GM18870 (cell line): ENCODE results near the gene RNF5.
"Not testable (repeated sequence)": the region's sequence is repeated elsewhere in the genome, so short reads cannot be mapped to it uniquely, and the experiment has no call there.

Experiments used
- ATAC-seq: cut with Tn5 transposase; IDR thresholded peaks from one replicate; pipeline ENCODE4 v1.9.1; 2021; ENCODE audit warnings: moderate library complexity; ENCODE audit not compliant: unreplicated experiment

Gene RNF5

DNA sequence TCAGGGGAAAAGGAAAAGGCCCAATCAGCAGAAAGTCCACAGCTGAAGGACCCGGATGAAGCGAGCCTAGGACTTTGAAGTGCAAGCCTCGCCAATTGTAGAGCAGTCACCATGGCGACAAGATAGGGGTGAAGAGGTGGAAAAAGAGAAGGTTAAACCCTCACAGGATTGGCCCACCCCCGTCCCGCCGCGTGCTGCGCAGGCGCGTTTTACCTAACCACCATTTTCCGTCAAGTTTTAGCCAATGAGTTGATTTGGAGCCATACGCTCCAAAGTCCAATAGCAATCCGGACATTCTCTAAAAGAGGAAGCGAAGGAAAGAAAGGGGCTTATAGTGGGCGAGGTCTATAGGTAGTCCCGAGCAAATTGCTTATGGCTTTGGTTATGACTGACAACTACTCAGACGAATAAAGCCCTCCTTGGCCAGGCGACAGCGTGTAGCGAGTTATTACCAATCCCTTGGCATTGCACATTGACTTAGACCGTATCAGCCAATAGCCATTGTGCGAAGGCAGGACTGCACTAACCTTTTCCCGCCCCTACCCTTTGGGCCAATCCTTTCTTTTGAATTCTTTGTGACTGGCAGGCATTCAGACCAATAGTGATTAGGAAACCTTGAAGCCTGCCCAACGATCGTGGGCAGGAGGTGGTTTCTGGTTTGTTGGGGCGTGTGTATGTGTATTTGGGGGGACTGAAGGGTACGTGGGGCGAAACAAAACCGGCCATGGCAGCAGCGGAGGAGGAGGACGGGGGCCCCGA lies at the start of gene RNF5:
Gene RNF5, plus strand, starts transcription at position 618 of the 759 bp plus-strand sequence. Its CDS starts 107 bp downstream, at position 725.
- peak; percentile 85 for ATAC-seq

DNA sequence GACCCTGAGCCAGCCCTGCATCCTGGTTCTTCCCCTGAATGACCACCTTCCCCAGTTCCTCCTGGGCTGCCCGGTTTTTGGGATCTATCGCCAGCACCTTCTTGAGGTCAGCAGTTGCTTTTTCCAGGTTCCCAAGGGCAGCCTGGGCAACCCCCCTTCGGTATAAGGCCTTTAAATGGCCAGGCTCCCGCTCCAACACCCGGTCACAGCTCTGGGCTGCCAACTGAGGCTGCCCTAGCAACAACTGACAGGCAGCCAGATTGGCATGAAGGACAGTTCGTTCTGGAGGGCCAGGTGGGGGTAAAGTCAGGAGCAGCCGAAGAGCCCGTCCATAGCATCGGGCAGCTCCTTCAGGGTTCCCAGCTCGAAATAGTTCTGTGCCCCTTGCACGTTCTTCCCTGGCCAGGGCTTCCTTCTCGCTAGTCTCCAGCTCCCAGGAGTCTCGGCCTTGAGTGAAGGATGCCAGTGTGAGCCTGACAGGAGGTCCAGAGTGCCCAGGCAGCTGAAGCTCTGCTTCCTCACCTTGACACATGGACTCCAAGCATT lies 49.4 kb upstream of the RNF5 start:
- ATAC-seq = no peak

GRCh38 chr6:32129297-32130088 lies 48.7 kb upstream of the RNF5 start:
- no peak for ATAC-seq

DNA sequence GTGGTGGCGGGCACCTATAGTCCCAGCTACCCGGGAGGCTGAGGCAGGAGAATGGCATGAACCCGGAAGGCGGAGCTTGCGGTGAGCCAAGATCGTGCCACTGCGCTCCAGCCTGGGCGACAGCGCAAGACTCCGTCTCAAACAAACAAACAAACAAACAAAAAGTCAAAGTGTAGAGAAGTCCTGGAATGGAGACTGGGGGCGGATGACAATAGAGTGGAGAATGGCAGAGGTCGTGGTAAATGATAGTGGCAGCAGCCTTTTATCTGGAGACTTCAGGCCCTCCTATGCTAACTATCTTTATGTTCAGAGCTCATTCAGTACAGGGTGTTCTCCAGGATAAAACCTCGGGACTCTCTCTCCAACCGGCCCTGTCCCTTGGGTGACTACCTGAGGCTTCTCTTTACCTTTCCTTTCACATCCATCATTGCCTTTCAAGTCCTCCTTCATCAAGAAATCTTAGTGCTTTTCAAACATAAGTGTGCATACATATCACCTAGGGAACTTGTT lies 46.7 kb upstream of the RNF5 start:
- ATAC-seq = no peak

DNA sequence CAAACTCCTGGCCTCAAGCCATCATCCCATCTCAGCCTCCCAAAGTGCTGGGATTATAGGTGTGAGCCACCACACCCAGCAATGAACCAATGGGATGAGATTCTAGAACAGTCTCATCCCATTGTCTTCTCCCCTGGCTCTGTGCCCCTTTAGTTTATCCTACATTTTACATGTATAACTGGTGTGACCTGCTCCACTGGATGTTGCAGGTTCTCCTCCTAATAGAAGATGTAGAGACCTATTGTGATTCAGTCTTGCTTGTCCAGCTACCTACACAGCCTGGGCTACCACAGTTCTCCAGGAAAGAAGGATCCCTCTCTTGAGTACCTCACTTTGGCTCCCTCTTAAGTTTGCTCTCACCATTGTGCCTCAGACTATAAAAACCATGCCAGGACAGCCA lies 46.1 kb upstream of the RNF5 start:
- ATAC-seq = no peak

GRCh38 chr6:32133786-32134185 lies 44.4 kb upstream of the RNF5 start:
- no peak for ATAC-seq

GRCh38 chr6:32137454-32137853 lies 40.8 kb upstream of the RNF5 start:
- ATAC-seq = no peak

- no peak for ATAC-seq
Observed at GRCh38 chr6:32139590-32139989, 38.6 kb upstream of the RNF5 start.

DNA sequence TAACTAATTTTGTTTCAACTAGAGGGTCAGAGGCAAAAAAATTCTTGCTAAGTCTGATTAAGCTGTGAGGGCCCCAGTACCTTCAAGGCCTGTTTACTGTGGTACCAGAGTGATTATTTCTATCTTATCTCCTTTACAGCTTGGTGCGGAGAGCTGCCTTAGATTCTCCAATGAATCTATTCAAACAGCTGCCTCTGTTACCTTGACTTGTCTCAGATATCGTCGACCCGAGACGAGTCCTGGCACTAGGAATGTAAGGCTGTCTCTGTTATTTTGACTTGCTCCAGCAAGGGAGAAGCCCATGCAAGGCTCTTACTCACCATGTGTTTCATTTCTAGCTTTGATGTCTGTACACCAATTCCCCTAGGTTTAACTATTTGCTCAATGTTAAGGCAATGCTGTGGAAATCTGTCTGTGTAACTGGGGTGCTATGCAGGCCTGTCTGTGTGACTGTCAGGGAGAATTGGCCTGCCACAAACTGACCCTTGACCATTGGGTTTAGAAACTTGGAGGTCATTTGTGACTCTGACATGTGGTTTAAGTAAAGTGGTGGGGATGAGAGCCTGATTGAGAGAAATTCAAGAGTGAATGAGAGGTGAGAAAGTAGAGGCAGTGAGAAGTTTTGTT lies 37.7 kb upstream of the RNF5 start:
- ATAC-seq = no peak

DNA sequence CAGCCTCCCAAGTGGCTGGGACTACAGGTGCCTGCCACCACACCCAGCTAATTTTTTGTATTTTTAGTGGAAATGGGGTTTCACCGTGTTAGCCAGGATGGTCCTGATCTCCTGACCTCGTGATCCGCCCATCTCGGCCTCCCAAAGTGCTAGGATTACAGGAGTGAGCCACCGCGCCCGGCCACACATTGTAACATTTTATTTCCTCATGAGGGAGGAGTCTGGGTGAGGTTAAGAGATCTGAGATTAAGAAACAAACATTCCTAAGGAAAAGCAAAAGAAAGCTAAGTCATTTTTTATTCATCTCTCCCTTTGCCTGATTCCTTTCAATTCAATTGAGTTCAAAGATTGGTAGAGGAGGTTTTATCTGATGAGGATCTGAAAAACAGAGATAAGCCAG lies 34.0 kb upstream of the RNF5 start:
- not testable (repeated sequence) for ATAC-seq

GRCh38 chr6:32146287-32146686 lies 31.9 kb upstream of the RNF5 start:
- ATAC-seq = no peak

- no peak for ATAC-seq
Observed at GRCh38 chr6:32146687-32147086, 31.5 kb upstream of the RNF5 start.

GRCh38 chr6:32147401-32148132 lies 30.6 kb upstream of the RNF5 start:
- ATAC-seq = no peak

DNA sequence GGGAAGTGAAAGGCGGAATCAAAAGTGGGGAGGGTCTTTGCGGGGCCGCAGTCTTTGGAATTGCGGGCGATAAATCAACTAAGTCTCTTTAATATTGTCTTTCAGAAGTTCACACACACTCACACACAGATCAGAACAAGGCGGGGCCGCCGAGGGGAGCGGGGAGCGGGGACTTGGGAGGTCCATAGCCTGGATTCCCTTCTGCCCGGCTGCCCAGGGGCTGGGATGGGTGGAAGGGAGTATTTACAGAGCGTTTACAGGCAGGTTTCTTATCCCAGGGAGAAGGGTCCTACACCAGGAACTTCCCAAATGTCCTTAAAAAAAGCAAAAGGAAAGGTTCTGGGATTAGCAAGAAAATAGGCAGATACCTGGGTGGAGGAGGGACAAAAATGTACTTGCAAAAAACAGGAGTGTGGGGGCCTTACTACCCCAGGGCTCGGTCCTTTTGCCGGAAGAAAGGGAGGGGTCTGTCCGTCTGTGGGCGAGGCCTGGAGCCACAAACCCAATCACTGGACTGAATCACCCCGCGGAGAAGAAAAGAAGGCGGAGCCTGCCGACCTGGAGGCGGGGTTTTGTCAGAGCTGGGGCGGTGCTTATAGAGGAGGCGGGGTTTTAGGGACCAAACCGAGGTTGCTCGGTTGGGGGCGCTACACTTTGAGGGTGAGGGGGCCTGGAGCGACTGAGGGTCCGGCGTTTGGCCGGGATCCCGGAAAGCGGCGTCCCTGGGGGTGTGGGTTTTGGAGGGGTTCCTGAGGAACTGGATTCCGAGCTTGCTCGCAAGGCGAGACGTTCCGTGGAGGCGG lies 29.7 kb upstream of the RNF5 start:
- ATAC-seq = no peak

- no peak for ATAC-seq
Observed at GRCh38 chr6:32149092-32149755, 29.0 kb upstream of the RNF5 start.

GRCh38 chr6:32149932-32150870 lies 28.0 kb upstream of the RNF5 start:
- ATAC-seq = no peak

DNA sequence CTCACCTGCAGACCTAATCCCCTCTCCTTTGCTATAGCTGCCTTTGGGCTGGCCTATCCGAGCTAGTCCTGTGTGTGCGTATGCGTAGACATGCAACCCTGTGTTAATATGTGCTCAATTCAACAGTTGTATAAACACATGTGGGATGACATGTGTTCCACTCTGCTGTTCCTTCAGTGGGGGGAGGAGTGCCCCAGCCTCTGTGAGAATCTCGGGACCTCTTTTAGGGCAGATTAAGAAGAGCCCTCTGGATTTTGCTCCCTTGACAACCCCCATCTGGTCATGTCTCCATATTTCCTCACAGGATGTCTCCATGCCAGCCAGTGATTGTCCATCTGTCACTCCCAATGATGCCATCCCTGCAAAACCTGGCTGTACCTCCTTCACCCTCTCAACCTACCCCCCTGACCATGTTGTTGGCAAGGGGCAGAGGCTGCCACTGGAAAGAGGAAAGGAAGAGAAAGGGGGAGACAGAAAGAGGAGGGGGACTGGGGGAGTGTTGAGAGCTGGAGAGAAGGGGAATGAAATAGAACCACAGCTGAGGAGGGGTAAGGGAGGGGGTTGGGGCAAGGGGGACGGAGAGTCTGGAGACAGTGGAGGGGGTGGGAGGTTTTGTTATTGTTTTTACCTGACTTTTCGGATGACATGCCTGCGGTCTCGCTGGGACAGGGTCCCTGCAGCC lies 26.9 kb upstream of the RNF5 start:
- no peak for ATAC-seq
